GM18951 (cell line): ENCODE data around the gene SDSL.

ENCODE experiments used
- POLR2A ChIP-seq: IDR thresholded peaks from 4 replicates; pipeline ENCODE4 v1.6.1; 2011; ENCODE audit warnings: mild to moderate bottlenecking; ENCODE audit not compliant: insufficient read length, insufficient read depth; ENCODE audit errors: extremely low read depth
- in situ Hi-C: fragments of 300-500 bp; cut with MboI; formaldehyde crosslinking; loops from one replicate; pipeline ENCODE4 v1.12.0; 2022; ENCODE audit warnings: low sequenced_read_pairs, mixed read lengths, inconsistent platforms; ENCODE audit not compliant: unreplicated experiment

The SDSL gene

DNA sequence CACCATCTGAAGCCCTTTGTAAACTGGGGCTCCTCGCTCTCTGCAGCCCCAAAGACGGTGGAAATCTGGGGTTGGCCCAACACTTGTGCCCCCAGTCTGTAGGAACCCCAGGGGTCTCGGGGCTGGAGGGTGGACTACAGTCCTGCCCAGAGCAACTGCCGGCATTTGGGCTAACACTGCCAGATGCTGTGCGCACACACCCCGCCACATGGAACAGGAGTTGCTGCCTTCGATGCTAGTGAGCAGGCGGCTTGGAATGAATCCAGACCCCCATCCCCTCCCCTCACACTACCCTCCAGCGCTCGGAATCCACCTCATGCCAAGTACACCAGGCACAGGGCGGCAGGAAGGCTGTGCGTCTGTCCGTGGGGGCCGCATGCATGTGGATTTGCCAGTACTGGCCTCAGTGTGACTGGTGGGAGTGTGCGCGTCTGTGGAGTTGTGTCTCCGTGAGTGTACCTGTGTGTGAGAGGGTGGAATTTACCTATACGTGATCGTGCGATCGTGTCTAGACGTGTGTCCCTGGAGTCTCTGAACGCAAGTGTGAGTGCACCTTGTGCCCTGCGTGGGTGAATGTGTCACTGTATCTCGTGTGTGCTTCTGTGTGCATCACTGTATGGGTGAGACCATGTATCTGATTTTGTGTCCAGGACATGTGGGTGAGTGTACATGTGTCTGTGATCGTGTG lies 44.4 kb downstream of the SDSL start:
- no peak for TF ChIP-seq POLR2A
- in situ Hi-C loops: loop anchor here (25.0 kb wide), 1 partner anchor 446 kb away; no protein-coding TSS in a partner anchor

DNA sequence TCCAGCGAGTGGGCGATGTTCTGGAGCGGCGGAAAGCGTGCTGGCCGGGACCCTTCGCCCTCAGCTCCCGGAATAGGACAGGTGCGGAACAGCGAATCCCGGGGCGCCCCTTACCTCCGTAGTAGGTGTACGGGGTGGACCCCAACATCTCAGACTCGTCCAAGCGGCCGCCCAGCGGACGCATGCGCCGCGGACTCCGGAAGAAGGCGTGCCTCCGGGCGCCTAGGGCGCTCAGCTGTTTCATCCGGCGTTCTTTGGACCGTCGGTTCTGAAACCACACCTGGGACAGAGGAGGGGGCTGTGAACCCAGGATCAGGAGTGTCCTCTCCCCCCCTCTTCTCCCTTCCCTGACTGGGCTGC lies 44.9 kb downstream of the SDSL start:
- no peak for TF ChIP-seq POLR2A
- in situ Hi-C loops: loop anchor here (25.0 kb wide), 1 partner anchor 445 kb away; no protein-coding TSS in a partner anchor

DNA sequence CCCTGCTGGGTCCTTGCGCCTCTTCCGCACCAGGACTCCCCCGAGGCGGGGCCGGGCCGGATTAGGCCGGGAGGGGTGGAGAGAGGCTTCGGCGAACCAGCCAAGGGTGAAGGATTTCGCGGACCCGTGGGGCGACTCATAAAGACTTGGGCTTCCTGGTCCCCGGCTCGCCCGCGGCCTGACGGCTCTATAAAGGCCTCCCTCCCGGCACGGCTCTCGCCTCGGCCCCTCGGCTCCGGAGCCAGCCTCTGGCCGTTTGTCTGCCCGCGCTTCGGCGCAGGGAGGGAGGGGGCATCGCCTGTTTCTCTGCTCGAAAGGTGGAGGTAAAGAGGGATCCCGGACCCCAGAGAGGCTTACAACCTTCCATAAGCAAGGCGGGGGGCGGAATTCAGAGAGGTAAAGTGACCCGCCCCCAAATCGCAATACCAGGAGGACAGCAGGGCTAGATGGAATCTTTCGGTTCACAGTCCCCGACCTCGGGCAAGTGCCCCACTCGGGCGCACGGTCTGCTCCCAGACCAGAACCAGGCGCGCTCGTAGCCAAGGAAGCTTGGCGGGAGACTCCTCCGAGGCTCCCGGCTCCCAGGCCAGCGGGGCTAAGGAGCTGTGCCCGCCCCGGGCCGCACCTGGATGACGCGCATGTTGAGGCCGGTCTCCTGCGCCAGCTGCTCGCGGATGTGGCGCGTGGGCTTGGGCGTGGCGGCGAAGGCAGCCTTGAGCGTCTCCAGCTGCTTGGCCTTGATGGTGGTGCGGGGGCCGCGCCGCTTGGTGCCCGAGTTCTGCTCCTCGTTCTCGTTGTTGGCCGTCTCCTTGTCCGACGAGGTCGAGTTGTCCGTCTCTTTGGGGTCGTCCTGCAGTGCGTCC lies 45.6 kb downstream of the SDSL start:
- in situ Hi-C loops: loop anchor here (25.0 kb wide), 1 partner anchor 445 kb away; no protein-coding TSS in a partner anchor
- TF ChIP-seq POLR2A: no peak

DNA sequence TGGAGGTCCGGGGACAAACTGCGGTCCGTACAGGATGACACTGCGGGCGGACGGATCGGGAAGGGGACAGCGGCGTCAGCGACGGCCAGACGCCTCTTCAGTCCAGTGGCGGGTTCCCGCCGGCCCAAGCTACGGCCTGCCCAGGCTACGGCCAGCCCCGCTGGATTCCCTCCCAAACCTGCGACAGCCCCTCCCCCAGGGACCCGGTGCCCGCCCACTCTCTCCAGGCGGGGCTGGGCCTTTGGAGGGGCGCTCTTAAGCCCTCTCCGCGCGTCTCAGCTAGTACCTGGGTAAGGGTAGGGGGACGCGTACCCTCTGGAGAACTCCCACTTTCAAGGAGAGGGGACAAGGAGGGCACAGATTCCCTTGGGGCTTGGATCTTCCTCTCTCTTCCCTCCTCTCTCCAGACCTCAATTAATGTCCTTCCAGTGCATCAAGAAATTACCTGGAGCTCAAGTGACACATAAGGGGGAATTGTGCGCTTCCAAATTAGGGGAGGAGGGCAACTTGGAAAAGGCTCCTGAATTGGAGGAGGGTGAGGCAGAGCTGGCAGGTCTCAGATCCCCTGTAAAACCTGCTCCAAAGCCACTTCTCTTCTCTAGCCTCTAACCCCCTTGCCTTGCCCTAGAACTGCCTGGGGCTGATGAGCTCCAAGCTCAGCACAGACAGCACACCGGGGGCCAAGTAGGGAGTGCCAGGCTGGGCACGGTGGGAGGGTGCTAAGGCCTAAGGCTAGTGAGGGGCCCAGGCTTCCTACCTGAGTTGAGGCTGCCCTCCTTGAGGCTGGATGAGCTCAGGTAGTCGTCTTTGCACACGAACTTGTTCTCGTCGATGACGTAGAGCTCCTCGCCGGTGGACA lies 46.4 kb downstream of the SDSL start:
- TF ChIP-seq POLR2A: no peak
- in situ Hi-C loops: loop anchor here (25.0 kb wide), 1 partner anchor 444 kb away; no protein-coding TSS in a partner anchor

DNA sequence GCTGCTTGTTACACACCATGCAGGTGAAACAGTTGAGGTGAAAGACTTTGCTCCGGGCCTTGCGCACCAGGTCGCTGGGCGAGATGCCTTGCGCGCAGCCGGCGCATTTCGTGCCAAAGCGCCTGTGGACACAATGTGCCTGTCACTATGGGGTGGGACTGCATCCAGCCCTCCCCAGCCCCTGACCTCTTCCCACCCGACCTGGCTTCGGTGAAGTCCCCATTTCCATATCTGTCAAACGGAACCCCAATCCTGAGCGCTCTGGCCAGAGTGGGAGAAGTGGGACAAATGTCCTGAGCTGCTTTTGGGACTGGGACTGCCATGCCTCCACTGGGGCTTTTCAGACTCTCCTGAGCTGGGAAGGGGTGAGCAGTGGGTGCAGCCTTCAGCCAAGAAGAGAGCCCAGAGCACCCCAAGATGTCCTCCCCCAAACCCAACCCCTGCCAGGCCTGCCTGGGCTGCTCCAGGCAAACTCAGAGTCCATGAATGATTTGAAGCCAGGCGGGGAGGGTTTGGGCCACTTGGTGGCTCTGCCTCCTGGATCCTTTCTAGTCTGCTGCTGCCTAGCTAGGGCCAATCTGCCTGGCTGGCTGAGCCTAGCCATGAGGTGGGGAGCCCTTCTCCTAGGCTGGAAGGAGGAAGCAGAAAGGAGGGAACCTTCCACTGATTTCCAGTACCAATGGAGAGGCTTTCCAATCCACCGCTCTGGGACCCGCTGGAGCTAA lies 47.2 kb downstream of the SDSL start:
- in situ Hi-C loops: loop anchor here (25.0 kb wide), 1 partner anchor 443 kb away; no protein-coding TSS in a partner anchor
- no peak for TF ChIP-seq POLR2A

DNA sequence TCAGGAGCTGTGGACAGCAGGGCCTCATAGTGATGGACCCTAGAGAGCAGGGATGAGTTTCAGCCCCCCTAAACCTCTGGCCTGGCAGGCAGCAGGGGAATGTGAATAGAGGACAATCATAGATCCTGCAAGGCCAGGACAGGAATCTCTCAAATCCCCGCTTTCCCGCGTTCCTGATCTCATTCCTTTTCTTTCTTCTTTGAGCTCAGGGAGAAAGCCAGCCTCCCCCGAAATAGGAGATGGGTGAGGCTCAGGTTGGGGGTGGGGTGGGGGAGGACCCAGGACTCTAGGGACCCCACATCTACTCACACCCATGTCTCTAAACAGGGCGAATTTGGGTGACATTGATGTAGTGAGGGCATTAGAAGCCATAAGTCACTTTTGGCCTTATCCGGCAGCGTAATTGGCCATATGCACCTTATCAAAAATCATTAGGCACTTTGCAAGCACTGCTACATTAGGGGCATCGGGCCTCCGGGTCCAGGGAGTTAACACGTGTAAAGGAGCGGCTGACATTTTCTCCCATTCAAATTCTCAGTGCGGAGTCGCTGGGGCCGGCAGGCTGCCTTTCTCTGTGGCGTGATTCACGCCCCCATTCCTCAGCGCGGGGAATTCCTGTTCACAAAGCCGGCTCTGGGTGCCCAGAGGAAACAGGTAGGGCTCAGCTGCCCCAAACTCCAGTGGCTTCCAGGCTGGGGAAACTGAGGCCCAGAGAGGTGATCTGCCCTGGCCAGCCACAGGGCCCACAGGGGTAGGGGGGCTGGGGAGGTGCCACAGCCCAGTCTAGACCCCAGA lies 48.0 kb downstream of the SDSL start:
- no peak for TF ChIP-seq POLR2A
- in situ Hi-C loops: loop anchor here (25.0 kb wide), 1 partner anchor 442 kb away; no protein-coding TSS in a partner anchor

DNA sequence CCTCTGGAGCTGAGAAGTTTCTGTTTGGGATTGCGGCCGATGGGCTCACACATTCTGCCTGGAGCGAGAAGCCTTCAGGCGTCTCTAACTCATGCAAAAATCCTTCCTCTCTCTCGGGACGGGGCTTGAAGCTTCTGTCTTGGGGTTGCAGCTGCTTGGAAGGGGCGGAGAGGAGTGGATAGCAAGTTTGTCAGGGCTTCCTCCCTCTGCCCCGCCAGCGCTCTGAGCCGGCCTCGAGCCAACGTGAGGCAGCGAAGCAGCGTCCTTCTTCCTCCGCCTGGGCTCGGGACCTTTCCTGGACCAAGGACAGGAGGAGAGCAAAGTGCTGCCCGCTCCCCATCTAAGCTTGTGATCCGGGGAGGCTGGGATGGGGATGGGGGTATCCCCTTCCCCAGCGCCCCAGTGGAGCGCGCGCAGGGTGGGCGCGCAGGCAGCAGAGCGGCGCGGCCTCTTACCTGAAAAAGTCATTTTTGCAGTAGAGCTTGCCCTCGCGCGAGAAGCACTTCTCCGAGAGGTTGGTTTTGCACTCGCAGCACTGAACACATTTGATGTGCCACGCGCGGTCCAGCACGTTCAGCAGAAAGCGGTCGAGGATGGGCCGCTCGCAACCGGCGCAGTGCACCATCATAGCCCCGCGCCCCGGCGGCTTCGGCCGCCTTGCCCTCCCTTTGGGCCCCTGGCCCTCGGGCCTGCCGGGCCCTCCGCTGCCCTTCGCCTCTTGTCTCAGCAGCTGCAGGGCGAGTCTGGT lies 48.9 kb downstream of the SDSL start:
- no peak for TF ChIP-seq POLR2A
- in situ Hi-C loops: loop anchor here (25.0 kb wide), 1 partner anchor 441 kb away; no protein-coding TSS in a partner anchor

DNA sequence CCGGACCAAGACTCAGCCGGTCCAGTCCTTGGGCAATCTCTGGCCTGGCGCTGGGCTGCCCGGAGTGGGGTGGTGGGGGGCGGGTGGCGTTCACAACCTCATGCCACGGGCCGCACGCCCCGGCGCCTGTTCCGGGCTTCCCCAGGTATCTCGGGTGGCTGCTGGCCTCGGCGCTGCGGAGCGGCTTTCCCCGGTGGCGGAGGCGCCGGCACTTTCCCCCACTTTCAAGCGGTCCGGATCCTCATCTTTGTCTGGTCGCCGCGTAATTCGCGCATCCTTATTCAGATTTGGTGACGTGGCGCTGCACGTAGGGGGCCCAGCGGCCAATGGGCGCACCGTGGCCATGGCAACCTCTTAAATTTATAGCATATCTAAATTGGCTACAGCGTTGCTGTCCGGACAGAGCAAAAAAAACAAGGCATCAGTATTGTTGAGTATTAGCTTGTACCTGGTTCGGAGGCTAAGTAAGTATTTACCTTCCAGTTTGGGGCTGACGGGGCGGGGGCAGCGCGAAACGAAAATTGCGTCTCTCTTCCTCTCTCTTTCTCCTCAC lies 49.5 kb downstream of the SDSL start, which contains the start of gene LHX5:
LHX5 (minus strand) TSS at position 253 of the 553 bp plus-strand sequence. CDS start 373 bp downstream, outside the sequence.
- in situ Hi-C loops: loop anchor here (25.0 kb wide), 1 partner anchor 441 kb away; no protein-coding TSS in a partner anchor
- TF ChIP-seq POLR2A: no peak

DNA sequence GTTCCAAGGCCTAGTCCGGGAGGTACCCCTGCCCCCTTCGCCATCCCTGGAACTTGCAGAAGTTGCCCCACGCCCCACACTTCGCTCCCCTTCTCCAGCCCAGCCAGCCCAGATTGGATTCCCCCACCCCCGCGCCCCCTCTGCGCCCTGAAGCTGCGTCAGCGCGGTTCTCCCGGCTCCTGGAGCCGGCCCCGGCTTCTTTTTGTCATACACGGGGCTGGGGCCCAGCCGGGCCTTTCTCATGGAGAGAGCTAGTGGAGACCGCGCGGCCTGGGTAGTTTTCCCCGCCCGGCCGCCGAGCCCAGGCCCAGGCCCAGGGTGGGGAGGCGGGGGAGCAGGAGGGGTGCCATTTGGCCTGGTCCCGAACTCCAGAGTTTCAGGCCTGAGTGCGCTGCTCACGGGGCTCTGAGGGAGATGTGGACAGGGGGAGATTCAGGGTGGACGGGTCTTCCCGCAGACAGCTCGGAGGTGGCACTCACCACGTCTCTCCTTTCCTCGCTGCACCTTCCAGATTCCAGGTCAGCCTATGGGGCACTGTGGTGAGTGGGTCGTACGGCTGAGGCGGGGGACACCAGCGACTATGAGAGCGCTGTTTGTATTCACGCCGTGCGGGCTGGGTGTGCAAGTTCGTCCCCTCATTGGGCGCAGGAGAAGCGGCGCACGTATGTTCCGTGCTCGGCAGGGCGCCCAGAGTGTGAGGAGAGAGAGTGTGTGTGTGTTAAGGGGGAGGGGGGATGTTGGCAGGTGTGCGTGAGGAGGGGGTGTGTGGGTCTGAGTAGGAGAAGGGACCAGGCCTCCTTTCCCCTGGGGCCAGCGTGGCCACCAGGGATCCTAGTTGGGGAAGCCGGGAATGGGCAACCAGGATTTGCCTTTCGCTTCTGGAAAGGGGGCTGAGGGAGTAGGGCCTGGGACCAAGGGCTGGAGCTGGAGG lies 50.3 kb downstream of the SDSL start:
- TF ChIP-seq POLR2A: no peak
- in situ Hi-C loops: loop anchor here (25.0 kb wide), 1 partner anchor 440 kb away; no protein-coding TSS in a partner anchor
